ENCODE results near the gene PPP4R1.

DNA sequence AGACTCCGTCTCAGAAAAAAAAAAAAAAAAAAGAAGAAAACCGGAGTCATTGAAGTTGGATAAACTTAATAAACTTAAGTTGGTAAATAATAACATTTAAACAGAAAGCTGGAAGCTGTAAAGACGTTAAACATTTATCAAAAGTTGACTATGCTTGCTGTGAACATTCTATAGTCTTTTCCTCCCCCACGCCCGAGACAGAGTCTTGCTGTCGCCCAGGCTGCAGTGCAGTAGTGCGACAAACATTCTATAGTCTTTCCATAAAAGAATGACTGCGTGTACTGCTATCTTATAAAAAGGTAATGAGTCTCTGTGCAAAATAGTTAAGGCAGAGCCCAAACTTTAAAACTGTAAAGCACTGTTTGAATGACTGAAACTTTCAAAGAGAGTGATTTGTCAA lies 45.2 kb downstream of the PPP4R1 start:
- TF ChIP-seq, protein P1, sequence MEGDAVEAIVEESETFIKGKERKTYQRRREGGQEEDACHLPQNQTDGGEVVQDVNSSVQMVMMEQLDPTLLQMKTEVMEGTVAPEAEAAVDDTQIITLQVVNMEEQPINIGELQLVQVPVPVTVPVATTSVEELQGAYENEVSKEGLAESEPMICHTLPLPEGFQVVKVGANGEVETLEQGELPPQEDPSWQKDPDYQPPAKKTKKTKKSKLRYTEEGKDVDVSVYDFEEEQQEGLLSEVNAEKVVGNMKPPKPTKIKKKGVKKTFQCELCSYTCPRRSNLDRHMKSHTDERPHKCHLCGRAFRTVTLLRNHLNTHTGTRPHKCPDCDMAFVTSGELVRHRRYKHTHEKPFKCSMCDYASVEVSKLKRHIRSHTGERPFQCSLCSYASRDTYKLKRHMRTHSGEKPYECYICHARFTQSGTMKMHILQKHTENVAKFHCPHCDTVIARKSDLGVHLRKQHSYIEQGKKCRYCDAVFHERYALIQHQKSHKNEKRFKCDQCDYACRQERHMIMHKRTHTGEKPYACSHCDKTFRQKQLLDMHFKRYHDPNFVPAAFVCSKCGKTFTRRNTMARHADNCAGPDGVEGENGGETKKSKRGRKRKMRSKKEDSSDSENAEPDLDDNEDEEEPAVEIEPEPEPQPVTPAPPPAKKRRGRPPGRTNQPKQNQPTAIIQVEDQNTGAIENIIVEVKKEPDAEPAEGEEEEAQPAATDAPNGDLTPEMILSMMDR (IDR thresholded peaks at IDR 0.05 in 4 of 5, conservative IDR thresholded peaks at IDR 0.05 in 1 of 5), result no peak
- TF ChIP-seq POLR2A (IDR thresholded peaks at IDR 0.05), result no peak

Measured in gastrocnemius medialis (tissue), 4 donors.